Left kidney (tissue), 8 donors: Measurements from ENCODE around the gene PGK2. TPM values are rescaled to one million over a fixed set of nuclear protein-coding genes. Genes with fewer than 3 reads are reported as not detected.
"Not testable (repeated sequence)": the region's sequence is repeated elsewhere in the genome, so short reads cannot be mapped to it uniquely, and the experiment has no call there.

ENCODE experiments used
- DNase-seq: peaks from one replicate; pipeline ENCODE4 v3.0.0-alpha.2; 2013
- long read RNA-seq, 8 donors: transcript quantifications; one replicate each; lab custom pipeline, GENCODE V29; 2026
- polyA plus RNA-seq: library from polyadenylated mRNA; unstranded; fragments of 120-200 nt; gene quantifications from one replicate; pipeline ENCODE4 v1.2.1, GENCODE V29; 2013; ENCODE audit not compliant: insufficient read length

The PGK2 gene
- not detected for polyA plus RNA-seq
- long read RNA-seq, donor 1: 0 reads
- long read RNA-seq, donor 2: 0 reads
- long read RNA-seq, donor 3: 0 reads
- long read RNA-seq, donor 4: 0 reads
- long read RNA-seq, donor 5: 0 reads
- long read RNA-seq, donor 6: 0 reads
- long read RNA-seq, donor 7: 0 reads
- long read RNA-seq, donor 8: 0 reads

DNA sequence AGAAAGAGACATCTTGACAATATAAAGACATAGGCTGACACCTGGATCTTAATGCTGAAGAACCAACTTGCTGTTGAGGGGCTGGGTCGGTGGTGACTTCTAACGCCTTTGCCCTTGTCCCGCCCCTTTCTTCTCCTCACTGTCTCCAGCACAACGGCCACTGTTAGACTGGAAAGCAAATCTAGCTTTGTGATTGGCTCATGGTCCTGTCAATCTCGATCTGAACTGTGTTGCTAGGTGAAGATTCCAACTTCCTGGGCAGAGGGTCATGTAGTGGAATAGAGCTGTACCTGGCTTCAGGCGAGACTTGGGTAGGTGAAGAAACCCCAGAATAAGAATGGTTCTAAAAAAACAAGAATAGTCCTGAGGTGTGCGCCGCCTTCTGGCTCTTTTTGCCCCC is at the start of gene PGK2:
PGK2 (minus strand) TSS at position 110 of the 400 bp plus-strand sequence; CDS start at position 12, 98 bp downstream.
- DNase-seq: no peak

DNA sequence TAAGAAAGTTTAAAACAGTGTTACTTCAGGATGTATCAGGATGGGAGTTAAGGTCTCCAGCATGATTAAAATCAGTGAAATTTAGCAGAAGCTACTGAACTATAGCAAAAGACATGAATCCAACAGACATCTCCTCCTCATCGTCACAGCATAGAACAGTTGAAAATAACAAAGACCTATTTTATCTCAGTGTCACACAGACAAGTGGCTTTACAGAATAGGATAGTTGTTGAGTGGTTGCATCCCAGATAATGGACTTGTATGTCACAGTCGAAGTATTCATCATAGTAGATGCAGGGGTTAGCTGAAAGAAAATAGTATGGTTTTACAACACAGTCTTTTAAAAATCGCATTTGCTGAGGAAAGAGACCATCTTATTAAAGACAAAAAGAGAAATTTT is 48.1 kb upstream of the PGK2 start:
- no peak for DNase-seq

DNA sequence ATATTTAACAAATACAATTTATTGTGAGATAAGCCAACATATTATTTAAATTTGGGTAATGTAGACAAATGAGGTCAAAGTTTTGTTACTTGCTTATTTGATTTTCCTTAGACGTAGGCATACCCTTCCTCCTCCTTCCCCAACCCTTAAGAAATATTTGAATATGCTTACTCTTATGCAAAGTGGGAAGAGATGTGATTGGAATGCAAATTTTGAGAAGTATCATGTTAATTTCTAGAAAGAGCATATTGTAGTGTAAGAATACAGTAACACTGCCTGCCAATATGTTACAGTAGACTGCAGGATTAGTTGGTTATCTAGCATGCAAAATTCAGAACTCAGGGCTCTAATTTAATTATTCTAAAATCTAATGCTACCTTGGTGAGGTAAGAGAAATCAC is 46.3 kb upstream of the PGK2 start:
- no peak for DNase-seq

DNA sequence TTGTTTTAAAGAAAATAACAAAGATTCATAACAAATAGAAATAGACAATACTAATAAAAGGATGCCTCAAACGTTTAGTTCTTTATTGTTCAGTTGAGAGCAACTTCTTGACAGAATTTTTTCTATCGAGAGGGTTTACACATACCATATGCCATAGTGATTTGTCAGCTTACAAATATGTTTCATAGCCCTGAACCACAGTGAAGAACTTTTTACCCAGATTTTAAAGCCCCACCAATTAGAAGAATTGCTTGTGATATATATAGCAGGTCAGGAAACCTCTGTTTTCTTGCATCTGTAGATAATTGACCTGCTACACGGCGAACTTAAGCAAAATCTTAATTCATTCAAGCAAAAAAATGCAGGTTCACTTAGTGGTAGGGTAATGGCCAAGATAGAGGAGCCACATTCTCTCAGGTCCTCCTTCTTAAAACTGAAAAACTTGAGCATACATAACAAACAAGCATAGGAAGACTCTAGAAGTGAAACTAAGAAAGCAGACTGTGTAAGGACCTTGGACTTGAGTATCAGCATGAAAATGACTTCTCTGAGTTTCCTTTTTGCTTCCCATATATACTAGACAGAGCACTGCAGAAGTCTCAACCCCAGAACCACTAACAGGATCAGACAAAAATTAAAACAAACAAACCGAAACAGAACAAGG is 39.8 kb upstream of the PGK2 start:
- no peak for DNase-seq

DNA sequence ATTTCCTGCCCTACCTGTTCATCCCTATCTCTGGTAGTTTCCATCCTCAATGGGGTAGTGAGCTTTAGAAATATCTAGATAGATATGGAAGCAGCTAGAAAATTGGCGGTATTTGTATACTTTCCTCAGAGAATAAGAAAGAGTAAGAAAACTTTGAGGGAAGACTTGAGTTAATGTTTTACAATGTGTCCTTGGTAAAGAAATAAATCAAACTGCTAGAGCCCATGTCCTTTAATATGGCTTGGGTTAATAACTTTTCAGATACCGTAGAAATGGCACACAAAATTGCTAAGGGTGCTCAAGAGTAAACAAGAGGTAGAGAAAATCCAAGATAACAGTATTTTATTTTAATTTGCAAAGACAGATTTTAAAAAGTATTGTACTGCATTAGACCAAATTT is 28.1 kb upstream of the PGK2 start:
- DNase-seq: no peak

DNA sequence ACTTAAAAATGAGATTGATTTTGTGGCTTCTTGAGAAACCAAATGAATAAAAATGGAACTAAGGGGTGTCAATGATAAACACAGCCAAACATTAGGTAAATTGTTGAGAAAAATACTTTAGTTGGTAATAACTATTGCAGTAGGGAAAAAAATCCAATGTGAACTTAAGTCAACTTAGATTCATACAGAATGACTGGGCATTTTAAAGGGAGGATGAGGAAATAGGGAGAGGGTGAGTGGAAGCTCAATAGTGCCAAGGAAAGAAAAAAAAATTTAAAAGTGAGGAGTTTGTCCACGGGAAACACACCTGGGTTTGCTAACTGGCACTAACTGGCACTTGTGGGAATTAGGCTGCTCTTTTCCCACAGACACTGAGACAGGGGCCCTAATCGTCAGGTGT is 26.2 kb upstream of the PGK2 start:
- no peak for DNase-seq

DNA sequence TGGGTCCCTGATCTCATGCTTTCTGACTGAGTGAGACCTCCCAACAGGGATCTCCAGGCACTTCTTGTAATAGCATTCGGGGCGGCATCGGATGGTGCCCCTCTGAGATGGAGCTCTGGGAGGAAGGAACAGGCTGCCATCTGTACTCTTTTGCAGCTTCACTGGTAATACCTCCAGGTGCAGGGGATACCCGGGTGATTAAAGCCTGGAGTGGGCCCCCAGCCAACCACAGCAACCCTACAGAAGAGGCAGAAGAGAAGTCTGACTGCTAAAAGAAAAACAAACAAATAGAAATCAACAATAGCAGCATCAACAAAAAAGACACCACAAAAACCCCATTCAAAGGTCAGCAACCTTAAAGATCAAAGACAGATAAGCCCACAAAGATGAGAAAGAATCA is 19.1 kb upstream of the PGK2 start:
- DNase-seq: no peak

DNA sequence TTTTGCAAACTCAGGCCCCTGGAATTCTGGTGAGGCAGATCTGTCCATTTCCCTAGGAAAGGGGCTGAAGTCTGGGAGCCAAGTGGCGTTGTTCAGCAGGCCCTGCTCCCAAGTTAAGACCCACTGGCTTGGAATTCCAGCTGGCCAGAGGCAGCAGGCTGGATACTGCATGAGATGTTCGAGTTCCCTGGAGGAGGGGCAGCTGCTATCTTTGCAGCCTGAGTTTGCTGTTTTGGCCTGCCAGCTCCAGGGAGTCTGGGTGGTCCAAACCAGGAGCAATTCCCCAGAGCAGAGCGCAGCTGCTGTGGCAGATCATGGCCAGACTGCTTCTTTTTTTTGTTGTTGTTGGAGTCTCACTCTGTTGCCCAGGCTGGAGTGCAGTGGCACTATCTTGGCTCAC is 18.2 kb upstream of the PGK2 start:
- no peak for DNase-seq

DNA sequence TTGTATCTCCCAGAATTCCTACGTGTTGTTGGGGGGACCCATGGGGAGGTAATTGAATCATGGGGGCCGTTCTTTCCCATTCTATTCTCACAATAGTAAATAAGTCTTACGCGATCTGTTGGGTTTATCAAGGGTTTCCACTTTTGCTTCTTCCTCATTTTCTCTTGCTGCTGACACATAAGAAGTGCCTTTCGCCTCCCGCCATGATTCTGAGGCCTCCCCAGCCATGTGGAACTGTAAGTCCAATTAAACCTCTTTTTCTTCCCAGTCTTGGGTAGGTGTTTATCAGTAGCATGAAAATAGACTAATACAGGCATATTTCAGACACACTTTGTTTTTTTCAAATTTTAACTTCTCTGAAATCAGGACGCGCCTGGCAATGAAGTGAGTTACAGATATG is 14.4 kb upstream of the PGK2 start:
- DNase-seq: no peak

DNA sequence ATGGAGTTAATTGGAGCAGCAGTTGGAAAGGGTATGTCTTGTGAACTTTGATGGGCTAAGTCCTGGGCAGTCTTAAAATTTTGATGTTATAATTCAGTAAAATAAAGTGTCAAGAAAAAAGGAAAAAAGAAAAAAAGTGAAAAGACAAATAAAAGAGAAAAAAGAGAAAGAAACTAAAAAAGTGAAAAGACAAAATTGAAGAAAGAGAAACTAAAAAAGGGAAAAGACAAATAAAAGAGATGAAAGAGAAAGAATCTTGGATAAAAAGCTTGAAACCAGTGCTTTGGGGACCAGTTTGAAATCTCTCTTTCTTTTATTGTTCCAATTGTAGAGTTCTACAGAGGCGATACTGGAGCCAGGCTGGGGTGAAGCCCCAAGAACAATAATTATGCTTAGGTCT is 12.0 kb upstream of the PGK2 start:
- DNase-seq: no peak

DNA sequence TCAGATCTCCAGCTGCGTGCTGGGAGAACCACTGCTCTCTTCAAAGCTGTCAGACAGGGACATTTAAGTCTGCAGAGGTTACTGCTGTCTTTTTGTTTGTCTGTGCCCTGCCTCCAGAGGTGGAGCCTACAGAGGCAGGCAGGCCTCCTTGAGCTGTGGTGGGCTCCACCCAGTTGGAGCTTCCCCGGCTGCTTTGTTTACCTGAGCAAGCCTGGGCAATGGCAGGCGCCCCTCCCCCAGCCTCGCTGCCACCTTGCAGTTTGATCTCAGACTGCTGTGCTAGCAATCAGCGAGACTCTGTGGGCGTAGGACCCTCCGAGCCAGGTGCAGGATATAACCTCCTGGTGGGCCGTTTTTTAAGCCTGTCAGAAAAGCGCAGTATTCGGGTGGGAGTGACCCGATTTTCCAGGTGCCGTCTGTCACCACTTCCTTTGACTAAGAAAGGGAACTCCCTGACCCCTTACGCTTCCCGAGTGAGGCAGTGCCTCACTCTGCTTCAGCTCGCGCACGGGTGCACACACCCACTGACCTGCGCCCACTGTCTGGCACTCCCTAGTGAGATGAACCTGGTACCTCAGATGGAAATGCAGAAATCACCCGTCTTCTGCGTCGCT is 9.9 kb upstream of the PGK2 start:
- not testable (repeated sequence) for DNase-seq

DNA sequence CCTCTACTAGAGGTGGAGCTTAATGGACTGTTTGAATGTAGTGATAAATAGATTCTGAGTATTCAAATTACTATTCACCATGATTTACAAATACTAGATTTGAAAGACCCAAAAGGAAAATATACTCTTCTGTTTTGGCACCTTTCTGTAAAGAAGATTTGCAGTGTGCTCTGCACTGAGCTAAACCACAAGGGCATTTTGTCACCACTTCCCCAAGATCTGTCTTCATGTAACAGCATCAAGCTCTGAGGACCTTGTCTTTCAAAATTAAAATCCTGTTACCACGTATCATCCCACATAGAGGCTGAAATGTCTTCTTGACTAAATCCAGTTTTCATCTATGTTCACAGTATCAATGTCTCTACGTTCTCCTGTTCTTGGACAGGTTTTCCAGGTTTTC is 3.3 kb upstream of the PGK2 start:
- DNase-seq: no peak

DNA sequence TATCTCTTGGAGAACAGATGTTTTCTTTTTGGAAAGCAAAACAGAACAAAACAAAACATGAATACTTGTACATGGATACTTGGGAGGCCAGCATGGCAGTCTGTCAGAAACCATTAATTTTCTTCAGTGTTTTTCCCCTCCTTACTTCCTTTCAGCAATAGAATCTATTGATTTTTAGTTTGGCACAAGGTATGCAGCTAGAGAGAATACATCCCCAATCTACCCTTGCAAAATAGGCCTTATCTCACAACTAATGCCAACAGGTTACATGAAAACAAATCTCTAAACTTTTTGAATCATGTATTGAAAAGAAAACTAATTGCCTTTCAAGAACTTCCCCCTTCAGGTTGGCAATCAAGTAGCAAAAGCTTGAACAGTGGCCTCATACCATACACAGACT is 2.8 kb downstream of the PGK2 start:
- DNase-seq: no peak

DNA sequence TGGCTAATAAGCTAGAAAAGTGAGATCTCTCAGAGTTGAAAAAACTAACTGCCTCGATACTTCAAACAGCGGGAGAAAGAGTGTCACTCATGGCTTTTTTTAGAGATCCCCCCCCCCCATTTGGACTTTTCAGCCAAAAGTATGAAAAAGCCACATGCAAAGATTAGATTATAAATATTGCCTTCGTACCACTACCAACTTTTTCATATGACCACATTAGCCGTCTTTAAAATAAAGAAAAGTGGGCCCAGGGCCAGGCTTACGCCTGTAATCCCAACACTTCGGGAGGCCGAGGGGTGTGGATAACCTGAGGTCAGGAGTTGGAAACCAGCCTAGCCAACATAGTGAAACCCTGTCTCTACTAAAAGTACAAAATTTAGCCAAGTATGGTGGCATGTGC is 4.4 kb downstream of the PGK2 start:
- DNase-seq: no peak

DNA sequence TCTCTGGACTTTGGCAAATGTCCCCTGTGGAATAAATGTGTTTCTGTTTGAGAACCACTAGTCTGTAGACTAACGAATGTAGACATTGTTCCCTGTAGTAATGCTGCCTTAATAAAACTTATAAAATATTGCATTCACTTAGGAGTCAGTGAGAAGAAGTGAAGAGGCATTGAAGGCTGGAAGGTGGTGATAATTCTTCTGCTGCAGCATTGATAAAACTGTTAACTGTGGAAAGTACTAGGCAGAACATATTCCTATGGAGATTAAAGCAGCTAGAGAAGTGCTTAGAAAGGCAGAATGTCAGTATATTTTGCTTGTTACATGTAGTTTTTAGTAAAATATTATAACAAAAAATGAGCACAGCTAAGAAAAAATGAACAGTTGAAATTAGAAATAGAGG is 4.8 kb downstream of the PGK2 start:
- no peak for DNase-seq

DNA sequence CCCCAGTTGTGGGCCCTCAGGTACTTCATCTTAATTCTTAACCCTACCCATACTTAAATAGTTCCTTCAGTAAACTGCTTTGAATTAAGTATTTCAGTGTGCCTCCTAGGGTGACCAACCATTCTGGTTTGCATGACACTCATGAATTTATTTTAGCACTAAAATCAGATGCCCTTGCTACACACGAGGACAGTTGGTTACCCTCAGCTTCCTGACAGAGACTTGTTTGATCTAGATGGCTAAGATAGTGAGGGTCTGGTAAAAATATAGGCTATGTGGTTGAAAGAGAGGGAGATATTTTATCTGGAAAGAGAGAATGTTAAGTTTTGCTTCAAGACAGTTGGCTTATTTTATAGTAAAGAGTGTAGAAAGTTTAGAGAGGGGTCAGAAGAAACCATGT is 10.6 kb downstream of the PGK2 start:
- DNase-seq: no peak

DNA sequence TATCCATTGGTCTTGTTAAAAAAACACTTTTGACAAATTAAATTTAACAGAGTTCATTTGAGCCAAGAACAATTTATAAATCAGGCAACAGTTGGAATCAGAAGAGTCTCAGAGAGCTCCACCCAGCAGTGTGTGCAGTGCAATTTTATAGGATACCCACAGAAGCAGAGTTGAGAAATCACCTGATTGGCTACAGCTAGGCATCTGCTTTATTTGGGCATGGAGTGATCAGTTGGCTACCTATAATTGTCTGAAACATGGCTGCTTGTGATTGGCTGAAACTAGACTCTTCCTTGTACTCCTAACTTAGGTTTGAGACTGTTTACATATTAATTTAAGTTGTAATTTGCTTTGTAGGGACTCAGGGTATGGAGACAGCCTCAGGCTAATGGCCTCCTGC is 12.0 kb downstream of the PGK2 start:
- DNase-seq: no peak

DNA sequence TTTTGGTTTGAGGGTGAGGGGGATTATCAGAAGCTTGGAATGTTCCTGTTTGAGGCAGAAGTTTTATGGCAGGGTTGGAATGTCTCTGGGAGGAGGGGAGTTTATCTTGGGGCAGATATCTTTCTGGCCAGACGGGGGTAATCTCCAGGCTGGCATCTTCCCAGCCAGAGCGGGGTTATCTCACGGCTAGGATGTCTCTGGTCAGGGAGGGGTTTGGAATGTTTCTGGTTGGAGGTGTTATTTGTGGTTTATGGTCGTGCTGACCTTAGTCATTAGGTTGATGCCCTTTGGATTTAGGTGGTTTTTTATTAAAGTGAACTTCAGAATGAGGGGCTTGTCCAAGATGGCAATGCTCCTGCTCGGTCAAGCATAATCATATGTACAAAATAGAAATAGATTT is 14.8 kb downstream of the PGK2 start:
- DNase-seq: no peak

DNA sequence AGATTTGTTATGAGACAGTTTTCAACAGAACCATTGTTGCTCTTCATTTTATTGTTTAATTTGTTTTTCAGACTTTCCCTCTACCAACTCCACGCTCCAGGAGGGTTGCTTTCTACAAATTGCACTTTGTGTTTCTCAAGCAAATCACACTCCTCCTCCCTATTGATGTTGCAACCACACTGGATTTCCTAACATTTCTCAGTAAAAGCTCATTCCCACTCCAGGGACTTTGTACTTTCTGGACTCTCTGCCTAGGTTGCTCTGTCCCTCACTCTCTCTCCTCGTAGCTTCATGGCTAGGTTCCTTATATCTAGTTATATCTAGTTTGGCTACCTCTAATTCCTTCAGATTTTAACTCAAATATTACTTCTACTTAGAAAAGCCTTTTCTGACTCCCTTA is 20.3 kb downstream of the PGK2 start:
- DNase-seq: no peak

DNA sequence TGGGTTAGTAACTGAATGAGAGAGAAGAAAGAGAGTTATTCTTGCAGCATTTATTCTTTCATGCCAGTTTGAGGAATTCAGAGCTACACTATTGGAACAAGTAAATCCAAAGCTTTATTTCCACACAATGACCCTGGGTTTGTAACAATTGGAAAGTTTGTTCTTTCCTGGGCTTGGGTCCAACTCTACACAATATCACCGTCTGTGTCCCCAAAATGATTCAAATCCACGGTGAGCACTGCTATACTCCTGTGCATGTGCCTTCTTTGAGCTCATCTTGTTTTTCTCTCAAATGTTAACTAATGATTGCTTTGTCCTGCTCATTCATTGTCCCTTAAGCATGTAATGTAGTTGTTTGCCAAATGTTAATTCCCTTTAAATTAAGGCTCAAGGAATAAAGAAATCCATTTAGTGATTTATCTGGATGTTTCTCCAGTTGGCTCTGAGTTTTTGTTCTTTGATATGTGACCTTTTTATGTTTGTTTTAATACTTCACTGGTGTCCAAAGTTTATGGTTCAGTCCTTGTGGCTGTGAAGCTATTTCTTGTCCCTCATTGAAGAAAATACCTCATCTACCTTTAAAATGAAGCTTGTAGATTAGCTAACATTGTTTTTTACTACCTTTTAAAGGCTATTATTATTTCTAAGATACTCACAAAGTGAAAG is 22.4 kb downstream of the PGK2 start:
- DNase-seq: no peak

DNA sequence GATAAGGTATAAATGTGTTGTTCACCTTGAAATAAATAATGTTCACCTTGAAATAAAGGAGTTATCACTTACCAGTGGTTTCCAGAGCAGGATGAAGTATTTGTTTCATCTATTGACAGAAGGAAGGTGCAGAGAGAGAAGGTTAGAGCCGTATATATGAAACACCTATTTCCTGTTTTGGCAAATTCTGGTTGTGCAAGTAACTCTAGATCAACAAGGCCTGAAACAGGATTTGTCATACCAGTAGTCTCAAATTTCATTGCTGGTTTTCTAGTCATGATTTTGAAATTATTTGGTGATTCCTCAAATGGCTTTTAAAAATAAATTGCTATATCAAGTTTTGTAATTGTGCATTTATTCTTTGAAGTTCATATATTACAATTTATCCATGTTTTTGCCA is 42.8 kb downstream of the PGK2 start, which contains the start of gene CRISP3:
CRISP3 (minus strand) TSS at position 130 of the 400 bp plus-strand sequence; CDS start at position 109, 21 bp downstream.
- no peak for DNase-seq

DNA sequence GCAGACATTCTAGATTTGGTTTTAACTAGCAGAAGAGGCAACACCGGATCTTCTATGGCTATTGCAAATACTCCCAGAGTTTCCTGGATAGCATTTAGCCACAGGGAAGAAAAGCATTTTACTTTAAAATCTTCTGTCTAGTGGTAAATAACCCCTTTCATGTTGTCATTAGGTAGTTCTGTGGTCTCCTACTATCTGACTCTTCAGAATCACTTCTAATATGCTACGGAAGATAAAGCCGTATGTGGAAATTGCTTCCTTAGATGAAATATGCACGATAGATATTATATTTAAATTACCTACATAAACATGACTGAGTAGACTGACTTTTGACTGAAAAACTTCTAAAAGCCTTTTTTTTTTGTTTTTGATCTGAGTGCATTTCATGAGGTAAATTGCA is 43.7 kb downstream of the PGK2 start:
- DNase-seq: no peak

DNA sequence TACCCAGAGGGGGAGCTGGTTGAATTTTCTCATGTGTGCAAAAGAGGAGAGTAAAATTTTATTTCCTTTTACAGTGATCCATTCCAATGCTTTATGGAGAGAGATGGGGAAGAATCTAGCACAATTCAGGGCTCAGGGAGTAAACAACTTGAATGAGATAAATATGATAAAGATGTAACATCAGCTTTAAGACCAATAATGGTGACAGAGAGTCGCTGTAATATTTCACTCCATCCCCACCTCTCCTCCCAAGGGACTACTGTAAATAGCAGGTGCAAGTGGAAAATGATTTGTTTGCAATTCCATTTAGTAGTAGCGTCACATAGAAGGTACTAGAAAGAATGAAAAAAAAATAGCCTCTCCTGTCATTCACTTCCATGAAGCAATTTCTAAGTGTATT is 47.7 kb downstream of the PGK2 start:
- DNase-seq: no peak
